IPS-18a (cell line): Measurements from ENCODE around the gene MAP3K20.

Experiments
- H3K27ac ChIP-seq: one replicate; pipeline ENCODE4 v1.5.1; 2013; ENCODE audit warnings: low read length
- H3K27me3 ChIP-seq: one replicate; pipeline ENCODE4 v1.6.1; 2013; ENCODE audit warnings: mild to moderate bottlenecking, low read length; ENCODE audit not compliant: control insufficient read depth, insufficient read depth
- H3K36me3 ChIP-seq: one replicate; pipeline ENCODE4 v1.6.1; 2013; ENCODE audit warnings: low read depth, low read length; ENCODE audit not compliant: control insufficient read depth
- H3K4me1 ChIP-seq: one replicate; pipeline ENCODE4 v1.6.1; 2013; ENCODE audit warnings: low read depth, low read length; ENCODE audit not compliant: control insufficient read depth
- H3K4me3 ChIP-seq: one replicate; pipeline ENCODE4 v1.5.1; 2013; ENCODE audit warnings: low read length
- H3K9ac ChIP-seq: one replicate; pipeline ENCODE4 v1.6.1; 2013; ENCODE audit warnings: mild to moderate bottlenecking, low read length, moderate library complexity
- H3K9me3 ChIP-seq: one replicate; pipeline ENCODE4 v1.6.1; 2013; ENCODE audit warnings: low read depth, low read length; ENCODE audit not compliant: control insufficient read depth

Gene MAP3K20

GRCh38 chr2:173076581-173077345, 1.1 kb downstream of the MAP3K20 start:
- H3K27ac ChIP-seq = no peak overlapping the region
- H3K36me3 ChIP-seq = no peaks in the 10 kb centered on the region
- peaks cover 6% of the 10 kb centered on the region for H3K4me1 ChIP-seq
- no peaks in the 10 kb centered on the region for H3K9me3 ChIP-seq
- peak overlapping the region; percentile 91 for H3K4me3 ChIP-seq
- H3K9ac ChIP-seq = peak overlapping the region; percentile 86
- H3K27me3 ChIP-seq = no peaks in the 10 kb centered on the region

GRCh38 chr2:173077506-173078177, 2.0 kb downstream of the MAP3K20 start:
- no peak overlapping the region for H3K9ac ChIP-seq
- H3K36me3 ChIP-seq = no peaks in the 10 kb centered on the region
- no peaks in the 10 kb centered on the region for H3K9me3 ChIP-seq
- peaks cover 6% of the 10 kb centered on the region for H3K4me1 ChIP-seq
- H3K27ac ChIP-seq = no peak overlapping the region
- no peaks in the 10 kb centered on the region for H3K27me3 ChIP-seq
- H3K4me3 ChIP-seq = no peak overlapping the region

- no peaks in the 10 kb centered on the region for H3K27me3 ChIP-seq
- H3K9ac ChIP-seq = no peak overlapping the region
- H3K4me1 ChIP-seq = peaks cover 6% of the 10 kb centered on the region
These were observed 3.5 kb downstream of the MAP3K20 start for GRCh38 chr2:173079141-173079540.

DNA sequence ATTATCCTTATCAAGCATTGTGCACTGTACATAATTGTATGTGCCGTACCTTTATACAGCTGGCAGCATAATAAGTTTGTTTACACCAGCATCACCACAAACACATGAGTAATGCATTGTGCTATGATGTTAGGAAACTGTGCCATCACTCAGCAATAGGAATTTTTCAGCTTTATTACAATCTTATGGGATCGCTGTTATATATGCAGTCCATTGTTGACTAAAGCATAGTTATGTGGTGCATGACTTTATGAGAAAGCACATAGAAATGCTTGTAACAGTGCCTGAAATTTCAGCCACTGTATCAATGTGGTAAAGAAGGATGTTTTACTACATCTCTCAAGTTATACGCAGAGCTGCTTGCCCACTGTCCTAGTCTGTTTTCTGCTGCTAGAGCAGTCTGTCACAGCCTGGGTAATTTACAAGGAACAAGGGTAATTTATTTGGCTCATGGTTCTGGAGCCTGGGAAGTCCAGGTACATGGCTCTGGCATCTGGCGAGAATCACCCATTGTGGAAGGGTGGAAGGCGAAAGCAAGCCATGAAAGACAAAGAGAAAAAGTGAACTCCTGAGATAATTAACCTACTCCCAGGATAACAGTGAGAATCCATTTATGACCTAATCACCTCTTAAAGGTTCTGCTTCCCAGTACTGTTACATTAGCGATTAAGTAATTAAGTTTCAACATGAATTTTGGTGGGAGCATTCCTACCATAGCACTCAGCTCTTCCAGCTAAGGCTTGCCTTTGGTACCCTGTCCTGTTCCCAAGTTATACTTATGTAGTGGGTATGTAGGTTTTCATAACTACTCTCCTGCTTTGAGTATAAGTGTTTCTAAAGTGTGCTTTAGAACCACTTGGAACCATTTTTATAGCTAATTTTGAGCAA, 4.6 kb downstream of the MAP3K20 start:
- no peak overlapping the region for H3K27ac ChIP-seq
- H3K27me3 ChIP-seq = no peaks in the 10 kb centered on the region
- no peak overlapping the region for H3K9ac ChIP-seq
- no peaks in the 10 kb centered on the region for H3K36me3 ChIP-seq
- H3K4me3 ChIP-seq = no peak overlapping the region
- peaks cover 6% of the 10 kb centered on the region for H3K4me1 ChIP-seq
- no peaks in the 10 kb centered on the region for H3K9me3 ChIP-seq

More at GRCh38 chr2:173079141-173079540, 3.5 kb downstream of the MAP3K20 start:
- H3K4me3 ChIP-seq = no peak overlapping the region
- H3K27ac ChIP-seq = no peak overlapping the region
- H3K9me3 ChIP-seq = no peaks in the 10 kb centered on the region
- no peaks in the 10 kb centered on the region for H3K36me3 ChIP-seq

DNA sequence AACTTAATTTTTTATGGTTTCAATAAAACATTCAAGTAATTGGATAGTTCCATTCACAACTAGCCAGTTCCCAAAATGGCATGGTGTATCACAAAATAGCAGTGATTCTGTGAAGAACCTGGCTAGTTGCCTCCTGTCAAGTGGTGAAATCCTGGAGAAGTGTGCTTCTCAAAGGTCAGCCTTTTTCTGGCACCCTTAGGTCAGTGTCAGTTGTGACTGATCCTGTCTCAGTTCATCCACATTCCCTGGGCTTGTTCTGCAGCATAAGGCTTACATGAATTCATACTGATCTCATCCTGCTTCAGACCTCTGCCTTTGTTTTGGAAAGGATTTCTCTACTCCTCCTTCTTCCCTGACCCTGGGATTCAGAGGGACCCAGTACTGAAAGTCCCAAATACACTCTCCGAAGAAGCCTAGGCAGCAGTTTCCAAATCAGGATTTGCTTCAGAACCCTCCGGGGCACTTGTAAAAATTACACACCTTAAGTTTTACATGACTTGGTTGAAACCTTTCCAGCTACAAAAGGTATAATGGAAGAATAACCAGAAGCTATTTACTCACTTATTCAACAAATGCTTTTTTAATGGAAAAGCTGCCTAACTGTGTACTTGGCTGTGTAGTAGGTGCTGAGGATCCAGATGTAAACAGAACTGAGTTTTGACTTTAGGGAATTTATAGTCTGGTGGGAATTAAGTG, 11.0 kb downstream of the MAP3K20 start:
- Histone ChIP-seq H3K27me3 (no peaks in the 10 kb centered on the region), H3K9me3 (no peaks in the 10 kb centered on the region), H3K27ac (no peak overlapping the region), H3K36me3 (no peaks in the 10 kb centered on the region), H3K9ac (no peak overlapping the region), H3K4me1 (no peaks in the 10 kb centered on the region), H3K4me3 (no peak overlapping the region)

GRCh38 chr2:173087214-173087581, 11.6 kb downstream of the MAP3K20 start:
- Histone ChIP-seq H3K4me3 (no peak overlapping the region), H3K27ac (no peak overlapping the region), H3K9ac (no peak overlapping the region)

GRCh38 chr2:173087793-173088496, 12.3 kb downstream of the MAP3K20 start:
- Histone ChIP-seq H3K4me1 (no peaks in the 10 kb centered on the region), H3K4me3 (no peak overlapping the region), H3K27ac (no peak overlapping the region), H3K36me3 (no peaks in the 10 kb centered on the region), H3K27me3 (no peaks in the 10 kb centered on the region), H3K9ac (no peak overlapping the region), H3K9me3 (no peaks in the 10 kb centered on the region)

More at GRCh38 chr2:173087214-173087581, 11.6 kb downstream of the MAP3K20 start:
- Histone ChIP-seq H3K36me3 (no peaks in the 10 kb centered on the region), H3K27me3 (no peaks in the 10 kb centered on the region), H3K9me3 (no peaks in the 10 kb centered on the region), H3K4me1 (no peaks in the 10 kb centered on the region)

DNA sequence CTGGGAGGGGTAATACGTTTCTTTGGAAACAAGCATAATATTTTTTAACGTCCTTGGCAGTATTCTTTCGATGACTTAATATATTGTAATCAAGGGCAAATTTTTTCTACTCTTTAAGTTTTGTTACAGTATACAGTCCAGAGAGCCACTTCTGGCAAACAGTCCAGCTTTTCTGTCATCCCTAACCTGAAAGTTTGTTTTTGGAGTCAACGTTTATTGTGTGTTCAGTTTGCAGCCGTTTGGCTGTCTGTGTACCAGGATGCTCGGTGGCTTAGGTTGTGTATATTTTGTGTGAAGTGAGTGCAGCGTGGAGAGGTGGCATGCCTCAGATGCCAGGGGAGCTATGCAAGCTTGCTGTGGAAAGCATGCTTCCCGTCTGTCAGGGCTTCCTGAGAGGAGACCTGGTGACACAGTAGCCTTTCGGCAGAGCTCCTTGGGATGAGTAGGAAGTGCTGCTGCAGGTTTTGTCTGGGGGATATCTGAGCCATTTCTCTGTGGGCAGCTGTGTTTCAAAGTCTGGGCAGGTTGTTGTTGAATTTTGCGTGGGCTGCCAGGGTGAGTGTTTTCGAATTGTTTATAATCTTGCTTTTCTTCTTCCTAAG, 14.7 kb downstream of the MAP3K20 start:
- Histone ChIP-seq H3K27ac (no peak overlapping the region), H3K4me3 (no peak overlapping the region), H3K9me3 (no peaks in the 10 kb centered on the region), H3K36me3 (no peaks in the 10 kb centered on the region), H3K4me1 (no peaks in the 10 kb centered on the region), H3K9ac (no peak overlapping the region), H3K27me3 (no peaks in the 10 kb centered on the region)

DNA sequence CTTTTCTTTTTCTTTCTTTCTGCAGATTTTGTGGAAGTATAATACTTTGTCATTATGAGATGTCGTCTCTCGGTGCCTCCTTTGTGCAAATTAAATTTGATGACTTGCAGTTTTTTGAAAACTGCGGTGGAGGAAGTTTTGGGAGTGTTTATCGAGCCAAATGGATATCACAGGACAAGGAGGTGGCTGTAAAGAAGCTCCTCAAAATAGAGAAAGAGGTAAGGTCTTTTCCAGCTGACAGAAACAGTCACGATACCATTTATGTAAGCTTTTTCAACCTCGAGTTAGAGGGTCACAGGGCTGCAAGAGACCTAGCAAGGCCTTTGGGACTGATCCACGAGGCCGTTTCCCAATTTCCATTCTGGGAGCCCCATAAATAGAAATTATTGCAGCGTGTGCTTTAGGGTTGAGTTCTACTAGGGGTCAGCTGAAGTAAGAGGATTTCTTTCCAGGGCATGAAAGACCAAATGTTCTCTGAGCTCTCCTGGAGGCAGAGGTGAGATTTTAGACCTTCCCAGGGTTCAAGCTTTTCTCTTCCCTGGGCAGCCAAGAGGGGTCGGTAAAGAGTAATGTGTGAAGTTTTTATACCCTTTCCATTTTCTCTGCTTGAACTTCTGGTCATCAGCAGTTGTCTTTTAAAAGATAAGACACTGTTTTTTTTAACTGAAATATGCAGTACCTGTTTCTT, 15.5 kb downstream of the MAP3K20 start:
- H3K4me3 ChIP-seq = no peak overlapping the region
- no peak overlapping the region for H3K9ac ChIP-seq
- no peaks in the 10 kb centered on the region for H3K4me1 ChIP-seq
- H3K9me3 ChIP-seq = no peaks in the 10 kb centered on the region
- H3K27ac ChIP-seq = no peak overlapping the region
- H3K36me3 ChIP-seq = no peaks in the 10 kb centered on the region
- no peaks in the 10 kb centered on the region for H3K27me3 ChIP-seq

DNA sequence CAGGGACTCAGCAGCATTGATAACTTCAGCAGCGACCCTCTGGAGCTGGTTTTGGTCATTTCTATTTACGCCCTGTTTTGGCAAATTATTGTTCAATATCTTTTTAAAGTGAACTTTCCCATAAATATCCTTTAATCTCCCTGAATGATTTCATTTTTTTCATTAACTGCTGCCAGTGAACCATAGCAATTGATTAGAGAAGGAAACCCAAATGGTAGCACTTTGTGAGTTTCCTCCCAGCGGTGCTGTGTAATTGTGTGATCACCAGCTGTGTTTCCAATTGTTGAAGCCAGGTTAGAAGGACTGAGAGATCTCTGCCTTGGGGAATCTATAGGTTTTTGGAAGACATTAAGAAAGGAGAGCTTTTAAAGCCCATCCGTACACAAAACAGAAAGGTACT, 16.3 kb downstream of the MAP3K20 start:
- H3K9me3 ChIP-seq = no peaks in the 10 kb centered on the region
- no peaks in the 10 kb centered on the region for H3K36me3 ChIP-seq
- no peaks in the 10 kb centered on the region for H3K4me1 ChIP-seq
- no peak overlapping the region for H3K9ac ChIP-seq
- no peak overlapping the region for H3K4me3 ChIP-seq
- H3K27ac ChIP-seq = no peak overlapping the region
- no peaks in the 10 kb centered on the region for H3K27me3 ChIP-seq
